Body of pancreas (tissue), 4 donors: Measurements from ENCODE around the gene TJP3. TPM values are rescaled to one million over a fixed set of nuclear protein-coding genes. Genes with fewer than 3 reads are reported as not detected.

Source experiments
- ATAC-seq: fragments of 150-250 bp; one replicate; pipeline ENCODE4 v1.9.1; 2016
- DNase-seq, 4 donors: peaks; one replicate each; pipeline ENCODE4 v3.0.0-alpha.2; 2019
- H3K27ac ChIP-seq, 4 donors: fragments of 200-600 bp; sonication (generic); 1 replicate in 3 of 4; 2 replicates in 1 of 4; pipeline versions ENCODE4 v1.5.1 to v1.6.1; 2016 to 2019; ENCODE audit warnings: mild to moderate bottlenecking in 1 of 4, mixed read lengths in 1 of 4, moderate library complexity in 1 of 4
- H3K27me3 ChIP-seq, 2 donors: fragments of 200-600 bp; sonication (generic); one replicate each; pipeline ENCODE4 v1.6.0; 2016; ENCODE audit warnings: mild to moderate bottlenecking in 1 of 2
- H3K36me3 ChIP-seq, 2 donors: fragments of 200-600 bp; sonication (generic); replicated peaks in 1 of 2; 2 replicates each; pipeline ENCODE4 v1.5.1; 2016; ENCODE audit warnings: low read depth in 2 of 2; ENCODE audit not compliant: insufficient read depth in 1 of 2
- H3K4me1 ChIP-seq: fragments of 200-600 bp; sonication (generic); one replicate; pipeline ENCODE4 v1.6.0; 2016
- H3K4me3 ChIP-seq, 2 donors: fragments of 200-600 bp; sonication (generic); 1 replicate in 1 of 2; 2 replicates in 1 of 2; pipeline ENCODE4 v1.5.1; 2016 to 2019
- H3K9me3 ChIP-seq, 3 donors: fragments of 200-600 bp; sonication (generic); 1 replicate in 2 of 3; 2 replicates in 1 of 3; pipeline ENCODE4 v1.5.1; 2016
- POLR2A ChIP-seq, 3 donors: fragments of 450-650 bp; IDR thresholded peaks; one replicate each; pipeline ENCODE4 v1.6.1; 2016; ENCODE audit warnings: antibody characterized with exemption in 3 of 3, mild to moderate bottlenecking in 2 of 3
- WGBS, 2 donors: methylation state at CpG; one replicate each; pipeline ENCODE4 v1.1.5; 2017; 5-methylcytosine and 5-hydroxymethylcytosine counted together
- intact Hi-C: fragments of 100-400 bp; cut with DNase I; formaldehyde crosslinking; loops from one replicate; pipeline ENCODE4 v1.15.1; 2023
- total RNA-seq, 2 donors: library from RNA; depleted of rRNA; stranded (reverse); fragments of >200 nt; gene quantifications; one replicate each; pipeline ENCODE4 v1.1.0, GENCODE V29; 2016
- TF ChIP-seq, protein P1 (sequence below), 7 experiments: fragments of 450-650 bp in 4 of 7; fragments of 200-600 bp in 3 of 7; sonication (generic) in 3 of 7; IDR thresholded peaks; one replicate each; pipeline ENCODE4 v1.5.1; 2016 to 2019; ENCODE audit warnings: antibody characterized with exemption in 7 of 7

The TJP3 gene
- total RNA-seq, 2 donors from 2014 or later = 15.8 to 21.4 TPM

DNA sequence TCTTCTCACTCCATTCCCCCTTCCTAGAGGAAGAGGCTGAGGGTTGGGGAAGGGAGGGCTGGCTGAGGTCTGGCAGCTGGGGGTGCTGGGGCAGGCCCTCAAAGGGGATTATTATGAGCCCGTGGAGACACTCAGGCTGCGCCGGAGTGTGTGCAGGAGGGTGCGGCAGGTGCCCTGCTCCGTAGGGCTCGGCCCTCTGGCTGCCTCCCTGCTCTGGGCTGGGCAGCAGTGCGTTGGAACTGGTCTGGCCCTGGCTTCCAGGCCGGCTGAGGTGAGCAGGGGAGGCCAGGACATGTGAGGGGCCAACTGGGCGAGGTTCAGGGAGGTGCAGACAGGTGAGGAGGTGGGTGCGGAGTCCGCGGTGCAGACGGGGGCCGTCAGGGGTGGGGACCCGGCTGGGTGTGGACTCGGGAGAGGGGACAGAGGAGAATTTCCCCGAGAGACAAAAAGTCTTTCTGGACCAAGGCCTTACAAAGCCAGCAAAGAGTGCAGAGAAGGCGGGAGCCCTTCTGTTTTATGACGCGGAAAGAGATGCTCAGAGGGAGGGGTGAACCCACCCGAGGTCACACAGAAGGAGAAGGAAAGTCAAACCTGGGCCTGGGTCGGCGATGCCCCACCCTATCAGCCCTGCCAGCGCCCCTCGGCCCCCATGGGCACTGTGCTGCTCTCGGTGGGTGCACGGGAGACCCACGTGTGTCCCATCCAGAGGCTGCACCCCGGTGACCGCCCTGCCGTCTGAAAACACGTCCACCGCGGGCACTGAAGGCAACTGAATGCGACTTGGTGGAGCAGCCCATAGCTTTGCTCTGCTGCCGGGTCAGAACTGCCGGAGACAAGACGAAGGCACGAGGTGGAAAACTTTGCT lies 38.9 kb upstream of the TJP3 start:
- TF ChIP-seq, protein P1, sequence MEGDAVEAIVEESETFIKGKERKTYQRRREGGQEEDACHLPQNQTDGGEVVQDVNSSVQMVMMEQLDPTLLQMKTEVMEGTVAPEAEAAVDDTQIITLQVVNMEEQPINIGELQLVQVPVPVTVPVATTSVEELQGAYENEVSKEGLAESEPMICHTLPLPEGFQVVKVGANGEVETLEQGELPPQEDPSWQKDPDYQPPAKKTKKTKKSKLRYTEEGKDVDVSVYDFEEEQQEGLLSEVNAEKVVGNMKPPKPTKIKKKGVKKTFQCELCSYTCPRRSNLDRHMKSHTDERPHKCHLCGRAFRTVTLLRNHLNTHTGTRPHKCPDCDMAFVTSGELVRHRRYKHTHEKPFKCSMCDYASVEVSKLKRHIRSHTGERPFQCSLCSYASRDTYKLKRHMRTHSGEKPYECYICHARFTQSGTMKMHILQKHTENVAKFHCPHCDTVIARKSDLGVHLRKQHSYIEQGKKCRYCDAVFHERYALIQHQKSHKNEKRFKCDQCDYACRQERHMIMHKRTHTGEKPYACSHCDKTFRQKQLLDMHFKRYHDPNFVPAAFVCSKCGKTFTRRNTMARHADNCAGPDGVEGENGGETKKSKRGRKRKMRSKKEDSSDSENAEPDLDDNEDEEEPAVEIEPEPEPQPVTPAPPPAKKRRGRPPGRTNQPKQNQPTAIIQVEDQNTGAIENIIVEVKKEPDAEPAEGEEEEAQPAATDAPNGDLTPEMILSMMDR (IDR thresholded peaks at IDR 0.05) = no peak
- TF ChIP-seq POLR2A (IDR thresholded peaks at IDR 0.05) = no peak
- H3K9me3 ChIP-seq = no peaks in the 10 kb centered on the region
- H3K27ac ChIP-seq = peak overlapping the region in 1 of 4 donors; percentile 25
- intact Hi-C loops = loop anchor here (5.0 kb wide), 2 partner anchors 38 to 153 kb away; partner anchors contain the start of gene TJP3
- DNase-seq (no peak), ATAC-seq (no peak)
- H3K4me3 ChIP-seq = no peak overlapping the region
- peaks cover 12% of the 10 kb centered on the region for H3K4me1 ChIP-seq
- no peaks in the 10 kb centered on the region for H3K27me3 ChIP-seq
- no peaks in the 10 kb centered on the region for H3K36me3 ChIP-seq
- WGBS, 2 donors = 83 to 85% methylated on average over 31 to 33 of the region's 39 CpGs

DNA sequence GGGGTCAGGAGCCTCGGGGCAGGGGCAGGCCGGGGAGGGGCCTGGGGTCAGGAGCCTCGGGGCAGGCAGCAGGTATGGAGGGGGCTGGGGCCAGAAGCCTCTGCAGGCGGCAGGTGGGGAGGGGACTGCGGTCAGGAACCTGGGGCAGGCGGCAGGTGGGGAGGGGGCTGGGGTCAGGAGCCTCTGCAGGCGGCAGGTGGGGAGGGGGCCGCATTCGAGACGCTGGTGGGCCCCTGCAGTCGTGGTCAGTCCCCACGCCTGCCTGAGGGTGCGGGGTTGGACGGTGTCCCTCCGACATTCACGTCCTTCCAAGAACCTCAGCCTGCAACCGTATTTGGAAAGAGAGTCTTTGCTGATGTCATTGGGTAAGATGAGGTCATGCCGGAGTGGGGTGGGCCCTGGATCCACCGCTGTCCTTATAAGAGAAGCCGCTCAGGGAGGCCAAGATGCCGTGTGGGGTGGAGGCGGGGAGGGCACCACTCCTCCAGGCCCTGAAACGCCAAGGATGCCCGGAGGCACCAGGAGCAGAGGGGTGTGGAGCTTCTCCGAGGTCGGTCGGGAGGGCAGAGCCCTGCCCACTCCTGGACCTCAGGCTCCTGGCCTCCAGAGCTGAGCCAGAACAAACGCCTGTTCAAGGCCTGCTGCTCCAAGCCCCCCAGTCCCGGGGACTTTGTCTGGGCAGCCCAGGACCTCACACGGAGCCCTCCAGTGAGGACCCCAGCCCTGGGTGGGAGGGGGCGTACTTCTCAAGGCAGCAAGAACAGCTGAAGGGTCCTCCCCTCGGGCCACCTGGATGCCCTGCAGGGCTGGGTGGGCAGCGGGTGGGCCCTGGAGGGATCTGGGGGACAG lies 38.0 kb upstream of the TJP3 start:
- Histone ChIP-seq H3K9me3 (no peaks in the 10 kb centered on the region), H3K27ac (peak overlapping the region; percentile 14 to 61 (median 56)), H3K4me3 (no peak overlapping the region), H3K4me1 (peaks cover 12% of the 10 kb centered on the region), H3K27me3 (no peaks in the 10 kb centered on the region), H3K36me3 (no peaks in the 10 kb centered on the region)
- TF ChIP-seq POLR2A (IDR thresholded peaks at IDR 0.05) = peak in 1 of 3 donors; percentile 24
- TF ChIP-seq, protein P1 (IDR thresholded peaks at IDR 0.05) = no peak
- intact Hi-C loops = loop anchor here (5.0 kb wide), 2 partner anchors 37 to 152 kb away; partner anchors contain the start of gene TJP3
- ATAC-seq (peak; percentile 38), DNase-seq (peak in 3 of 4 donors; percentile 35 to 47 (median 46))
- WGBS, 2 donors = 74 to 81% methylated on average over 24 to 30 of the region's 33 CpGs

DNA sequence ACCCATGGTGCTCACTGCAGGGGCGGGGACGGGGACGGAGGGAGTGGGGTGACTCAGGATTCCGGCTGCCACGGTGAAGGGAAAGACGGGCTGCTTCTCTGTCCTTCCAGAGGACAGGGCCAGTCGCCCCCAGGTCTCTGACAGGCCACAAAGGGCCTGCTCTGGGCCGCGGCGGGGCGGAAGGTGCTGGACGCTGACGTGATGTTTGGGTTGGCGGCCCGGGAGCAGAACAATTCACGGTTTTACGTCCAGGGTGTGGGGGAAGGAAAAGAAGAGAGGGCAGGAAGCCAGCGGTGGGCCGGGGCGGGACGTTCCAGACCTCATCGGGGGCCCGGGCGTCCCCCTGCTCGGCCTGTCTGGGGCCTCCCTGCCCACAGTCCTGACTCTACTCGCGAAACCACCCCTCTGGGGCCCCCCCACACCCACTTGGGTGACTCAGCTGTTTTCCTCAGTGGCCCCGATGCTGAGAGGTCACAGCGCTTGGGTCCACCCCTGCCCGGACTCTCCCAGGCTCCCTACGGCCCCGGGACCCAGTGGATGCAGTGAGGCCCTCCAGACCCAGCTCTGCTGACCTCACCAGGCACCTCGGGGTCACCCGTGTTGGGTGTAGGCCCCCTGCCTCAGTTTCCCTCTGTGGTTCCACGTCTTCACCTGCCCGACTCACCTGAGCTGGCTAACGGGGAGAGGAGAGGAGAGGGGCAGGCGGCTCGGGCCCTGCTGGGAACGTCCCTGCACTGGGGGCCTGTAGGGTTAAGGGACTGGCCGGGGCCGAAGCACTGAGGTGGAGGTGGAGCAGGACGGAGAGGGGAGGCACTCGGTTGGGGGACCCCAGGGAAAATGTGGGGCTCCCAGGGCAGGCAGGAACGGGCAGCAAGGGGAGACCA lies 37.1 kb upstream of the TJP3 start:
- intact Hi-C loops = no loop called here
- WGBS, 2 donors = 58 to 66% methylated on average over 34 to 42 of the region's 45 CpGs
- Histone ChIP-seq H3K27ac (peak overlapping the region; percentile 14 to 61 (median 56)), H3K36me3 (no peaks in the 10 kb centered on the region), H3K4me3 (no peak overlapping the region), H3K4me1 (peaks cover 7% of the 10 kb centered on the region), H3K27me3 (no peaks in the 10 kb centered on the region), H3K9me3 (no peaks in the 10 kb centered on the region)
- peak; percentile 37 for ATAC-seq
- peak; percentile 32 to 38 (median 34) for DNase-seq
- TF ChIP-seq, protein P1 (IDR thresholded peaks at IDR 0.05) = no peak
- no peak for TF ChIP-seq POLR2A (IDR thresholded peaks at IDR 0.05)
